Tibial nerve (tissue), 4 donors: ENCODE data around the gene TRIM29. TPM values are rescaled to one million over a fixed set of nuclear protein-coding genes. Genes with fewer than 3 reads are reported as not detected.
"Not testable (repeated sequence)": the region's sequence is repeated elsewhere in the genome, so short reads cannot be mapped to it uniquely, and the experiment has no call there.

Experiments used
- DNase-seq, 2 donors: peaks; one replicate each; pipeline ENCODE4 v3.0.0-alpha.2; 2019; ENCODE audit warnings: low spot score in 2 of 2
- H3K27ac ChIP-seq, 4 donors: fragments of 200-600 bp; sonication (generic) in 3 of 4; one replicate each; pipeline ENCODE4 v1.5.1; 2017 to 2019; ENCODE audit warnings: mild to moderate bottlenecking in 1 of 4
- H3K27me3 ChIP-seq, 2 donors: fragments of 200-600 bp; sonication (generic) in 1 of 2; one replicate each; pipeline versions ENCODE4 v1.5.1 to v1.6.0; 2017 to 2019
- H3K36me3 ChIP-seq, 3 donors: fragments of 200-600 bp; sonication (generic); one replicate each; pipeline ENCODE4 v1.5.1; 2018 to 2019
- H3K4me1 ChIP-seq, 4 donors: fragments of 200-600 bp; sonication (generic) in 3 of 4; one replicate each; pipeline ENCODE4 v1.5.1; 2017 to 2019
- H3K4me3 ChIP-seq, 4 donors: fragments of 200-600 bp; sonication (generic) in 3 of 4; one replicate each; pipeline ENCODE4 v1.5.1; 2017 to 2019; ENCODE audit warnings: mild to moderate bottlenecking in 1 of 4, moderate library complexity in 1 of 4
- H3K9me3 ChIP-seq, 4 donors: fragments of 200-600 bp; sonication (generic) in 3 of 4; one replicate each; pipeline ENCODE4 v1.5.1; 2017 to 2019
- CTCF ChIP-seq, 5 experiments: fragments of 200-600 bp in 3 of 5; fragments of 450-650 bp in 2 of 5; sonication (generic) in 3 of 5; IDR thresholded peaks; one replicate each; pipeline ENCODE4 v1.5.1; 2016 to 2019; ENCODE audit warnings: antibody characterized with exemption in 5 of 5, mild to moderate bottlenecking in 3 of 5, moderate library complexity in 2 of 5
- EP300 ChIP-seq, 2 donors: sonication (generic); formaldehyde crosslinking; IDR thresholded peaks; one replicate each; pipeline ENCODE4 v1.6.1; 2017; ENCODE audit warnings: antibody characterized with exemption in 2 of 2, mild to moderate bottlenecking in 1 of 2
- POLR2A ChIP-seq, 2 donors: fragments of 450-650 bp; IDR thresholded peaks; one replicate each; pipeline ENCODE4 v1.6.1; 2017; ENCODE audit warnings: antibody characterized with exemption in 2 of 2, mild to moderate bottlenecking in 2 of 2, moderate library complexity in 2 of 2
- WGBS, 2 donors: methylation state at CpG; one replicate each; pipeline ENCODE4 v1.1.5; 2018; 5-methylcytosine and 5-hydroxymethylcytosine counted together
- total RNA-seq, 4 donors: library from RNA; depleted of rRNA; stranded (reverse); fragments of >200 nt; gene quantifications; one replicate each; pipeline ENCODE4 v1.1.0, GENCODE V29; 2016

Gene TRIM29
- total RNA-seq, 4 donors from 2014 or later, result 2.4 to 64.9 (median 40.7) TPM

- H3K4me1 ChIP-seq, result peaks cover 0 to 99% (median 80%) of the 10 kb centered on the region in 4 donors
- H3K27ac ChIP-seq, result peak overlapping the region in 3 of 4 donors; percentile 7 to 89 (median 89)
- no peaks in the 10 kb centered on the region for H3K27me3 ChIP-seq
- H3K9me3 ChIP-seq, result no peaks in the 10 kb centered on the region
- no peak for TF ChIP-seq EP300 (IDR thresholded peaks at IDR 0.05)
- WGBS, 2 donors, result 37 to 50% methylated on average over 7 of the region's 7 CpGs
- no peak overlapping the region for H3K4me3 ChIP-seq
- peak in 1 of 2 donors; percentile 4 for DNase-seq
- H3K36me3 ChIP-seq, result no peaks in the 10 kb centered on the region
Observed at GRCh38 chr11:120182372-120182771, 44.5 kb upstream of the TRIM29 start.

- no peaks in the 10 kb centered on the region for H3K9me3 ChIP-seq
- no peaks in the 10 kb centered on the region for H3K27me3 ChIP-seq
- no peak overlapping the region for H3K4me3 ChIP-seq
- H3K27ac ChIP-seq, result peak overlapping the region in 2 of 4 donors; percentile 52 to 89
- DNase-seq, result peak in 1 of 2 donors; percentile 4
- WGBS, 2 donors, result 75 to 78% methylated on average over 10 of the region's 10 CpGs
- no peaks in the 10 kb centered on the region for H3K36me3 ChIP-seq
- H3K4me1 ChIP-seq, result peaks cover 0 to 94% (median 71%) of the 10 kb centered on the region in 4 donors
- no peak for TF ChIP-seq CTCF (IDR thresholded peaks at IDR 0.05)
- TF ChIP-seq EP300 (IDR thresholded peaks at IDR 0.05), result no peak
- no peak for TF ChIP-seq POLR2A (IDR thresholded peaks at IDR 0.05)
Observed at GRCh38 chr11:120181376-120181975, 43.6 kb upstream of the TRIM29 start.

- peaks cover 0 to 87% (median 63%) of the 10 kb centered on the region in 4 donors for H3K4me1 ChIP-seq
- H3K36me3 ChIP-seq, result no peaks in the 10 kb centered on the region
- TF ChIP-seq EP300 (IDR thresholded peaks at IDR 0.05) (no peak), CTCF (IDR thresholded peaks at IDR 0.05) (peak in 1 of 5 experiments; percentile 25)
- DNase-seq, result peak in 1 of 2 donors; percentile 4
- no peaks in the 10 kb centered on the region for H3K27me3 ChIP-seq
- H3K27ac ChIP-seq, result peak overlapping the region in 2 of 4 donors; percentile 85 to 89
- no peaks in the 10 kb centered on the region for H3K9me3 ChIP-seq
- 46 to 49% methylated on average over 10 to 11 of the region's 11 CpGs for WGBS, 2 donors
- no peak overlapping the region for H3K4me3 ChIP-seq
Observed at GRCh38 chr11:120180551-120181232, 42.8 kb upstream of the TRIM29 start.

- 73 to 91% methylated on average over 6 of the region's 6 CpGs for WGBS, 2 donors
- H3K36me3 ChIP-seq, H3K9me3 ChIP-seq, H3K4me3 ChIP-seq, H3K27me3 ChIP-seq, DNase-seq: not testable (repeated sequence)
- H3K4me1 ChIP-seq, result peaks cover 0 to 80% (median 57%) of the 10 kb centered on the region in 4 donors
- peak overlapping the region in 2 of 4 donors; percentile 85 to 89 for H3K27ac ChIP-seq
Observed at GRCh38 chr11:120180063-120180462, 42.1 kb upstream of the TRIM29 start.

- Histone ChIP-seq H3K4me3 (no peak overlapping the region), H3K27me3 (no peaks in the 10 kb centered on the region), H3K9me3 (no peaks in the 10 kb centered on the region), H3K4me1 (peaks cover 0 to 72% (median 48%) of the 10 kb centered on the region in 4 donors), H3K27ac (peak overlapping the region in 3 of 4 donors; percentile 35 to 89 (median 85)), H3K36me3 (no peaks in the 10 kb centered on the region)
- DNase-seq, result peak in 1 of 2 donors; percentile 4
- WGBS, 2 donors, result 35 to 37% methylated on average over 10 of the region's 10 CpGs
- TF ChIP-seq EP300 (IDR thresholded peaks at IDR 0.05) (no peak), POLR2A (IDR thresholded peaks at IDR 0.05) (no peak), CTCF (IDR thresholded peaks at IDR 0.05) (no peak)
Observed at GRCh38 chr11:120179057-120179672, 41.3 kb upstream of the TRIM29 start.
